OCI-LY3 (cell line): Measurements from ENCODE around the gene KLHL25.

Experiments
- H2AFZ ChIP-seq: fragments of 200-600, 300-600 bp; shearing (Covaris generic); 2 replicates; pipeline ENCODE4 v1.6.0; 2014; ENCODE audit warnings: antibody characterized with exemption, low read depth, low read length
- H3K27ac ChIP-seq: fragments of 200-600, 300-600 bp; sonication (generic); 2 replicates; pipeline ENCODE4 v1.5.1; 2014; ENCODE audit warnings: mild to moderate bottlenecking, low read length, moderate library complexity, mixed read lengths
- H3K27me3 ChIP-seq: fragments of 200-600, 300-600 bp; sonication (generic); 2 replicates; pipeline ENCODE4 v1.6.1; 2014; ENCODE audit warnings: low read depth, low read length, mixed read lengths
- H3K36me3 ChIP-seq: fragments of 200-600, 300-600 bp; sonication (generic); replicated peaks from 2 replicates; pipeline ENCODE3; 2014; ENCODE audit warnings: low read depth, low read length, mixed read lengths
- H3K4me1 ChIP-seq: fragments of 300-600, 200-600 bp; sonication (generic); 2 replicates; pipeline ENCODE4 v1.6.1; 2014; ENCODE audit warnings: low read length, mixed read lengths
- H3K4me2 ChIP-seq: fragments of 200-600, 300-600 bp; sonication (generic); 2 replicates; pipeline ENCODE4 v1.6.1; 2014; ENCODE audit warnings: low read length, mixed read lengths
- H3K4me3 ChIP-seq: fragments of 300-600, 200-600 bp; sonication (generic); 2 replicates; pipeline ENCODE4 v1.5.1; 2014; ENCODE audit warnings: antibody characterized with exemption, mild to moderate bottlenecking, low read length, moderate library complexity
- H3K79me2 ChIP-seq: fragments of 300-600, 200-600 bp; shearing (Covaris generic); 2 replicates; pipeline ENCODE4 v1.6.1; 2014; ENCODE audit warnings: mild to moderate bottlenecking, low read length, mixed read lengths
- H3K9ac ChIP-seq: fragments of 300-600, 200-600 bp; shearing (Covaris generic); 2 replicates; pipeline ENCODE4 v1.6.0; 2014; ENCODE audit warnings: mild to moderate bottlenecking, low read length, moderate library complexity
- H3K9me3 ChIP-seq: fragments of 200-600, 300-600 bp; shearing (Covaris generic); 2 replicates; pipeline ENCODE4 v1.6.1; 2014; ENCODE audit warnings: low read length, mixed read lengths; ENCODE audit not compliant: insufficient read depth
- H4K20me1 ChIP-seq: fragments of 200-600, 300-600 bp; sonication (generic); 2 replicates; pipeline ENCODE4 v1.6.1; 2016; ENCODE audit warnings: low read length, mixed read lengths; ENCODE audit not compliant: insufficient read depth
- EZH2phosphoT487 ChIP-seq: fragments of 200-600 bp; shearing (Covaris generic); IDR thresholded peaks from 2 replicates; pipeline ENCODE4 v1.6.1; 2018; ENCODE audit warnings: antibody characterized with exemption, mixed run types, low read depth
- TF ChIP-seq, protein P1 (sequence below): fragments of 200-600, 300-600 bp; sonication (generic); IDR thresholded peaks from 2 replicates; pipeline ENCODE4 v1.5.1; 2014; ENCODE audit warnings: antibody characterized with exemption, low read length, low read depth

The KLHL25 gene

DNA sequence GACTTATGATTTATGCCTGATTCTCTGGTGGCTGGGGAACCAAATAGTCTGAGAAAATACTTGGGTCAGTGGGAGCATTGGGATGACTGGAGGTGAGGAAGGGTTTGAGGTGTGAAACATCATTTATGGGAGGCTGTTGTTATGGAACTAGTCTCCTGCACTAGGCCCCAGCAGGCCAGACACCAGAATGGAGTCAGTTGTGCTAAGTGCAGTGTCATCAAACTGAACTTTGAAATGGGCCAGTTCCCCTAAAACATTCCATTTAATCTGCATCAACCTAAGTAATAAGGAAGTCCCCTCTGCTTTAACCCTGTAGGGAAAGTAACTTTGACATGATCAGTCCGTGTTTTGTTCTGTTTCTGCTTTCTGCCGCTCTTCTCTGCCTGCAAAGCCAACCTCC lies 44.9 kb upstream of the KLHL25 start:
- peak overlapping the region; percentile 39; the same call in 1 of the 2 replicates for H2AFZ ChIP-seq
- H3K79me2 ChIP-seq: no peaks in the 10 kb centered on the region
- no peak overlapping the region for H3K9ac ChIP-seq
- H4K20me1 ChIP-seq: no peaks in the 10 kb centered on the region
- H3K36me3 ChIP-seq: no peaks in the 10 kb centered on the region
- peak overlapping the region; percentile 90 for H3K4me2 ChIP-seq
- no peaks in the 10 kb centered on the region for H3K9me3 ChIP-seq
- no peak for TF ChIP-seq EZH2phosphoT487
- TF ChIP-seq, protein P1, sequence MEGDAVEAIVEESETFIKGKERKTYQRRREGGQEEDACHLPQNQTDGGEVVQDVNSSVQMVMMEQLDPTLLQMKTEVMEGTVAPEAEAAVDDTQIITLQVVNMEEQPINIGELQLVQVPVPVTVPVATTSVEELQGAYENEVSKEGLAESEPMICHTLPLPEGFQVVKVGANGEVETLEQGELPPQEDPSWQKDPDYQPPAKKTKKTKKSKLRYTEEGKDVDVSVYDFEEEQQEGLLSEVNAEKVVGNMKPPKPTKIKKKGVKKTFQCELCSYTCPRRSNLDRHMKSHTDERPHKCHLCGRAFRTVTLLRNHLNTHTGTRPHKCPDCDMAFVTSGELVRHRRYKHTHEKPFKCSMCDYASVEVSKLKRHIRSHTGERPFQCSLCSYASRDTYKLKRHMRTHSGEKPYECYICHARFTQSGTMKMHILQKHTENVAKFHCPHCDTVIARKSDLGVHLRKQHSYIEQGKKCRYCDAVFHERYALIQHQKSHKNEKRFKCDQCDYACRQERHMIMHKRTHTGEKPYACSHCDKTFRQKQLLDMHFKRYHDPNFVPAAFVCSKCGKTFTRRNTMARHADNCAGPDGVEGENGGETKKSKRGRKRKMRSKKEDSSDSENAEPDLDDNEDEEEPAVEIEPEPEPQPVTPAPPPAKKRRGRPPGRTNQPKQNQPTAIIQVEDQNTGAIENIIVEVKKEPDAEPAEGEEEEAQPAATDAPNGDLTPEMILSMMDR: no peak
- no peak overlapping the region for H3K27ac ChIP-seq
- H3K27me3 ChIP-seq: peaks cover 6% of the 10 kb centered on the region
- no peak overlapping the region; the same call in 1 of the 2 replicates for H3K4me3 ChIP-seq
- H3K4me1 ChIP-seq: peaks cover 15% of the 10 kb centered on the region

DNA sequence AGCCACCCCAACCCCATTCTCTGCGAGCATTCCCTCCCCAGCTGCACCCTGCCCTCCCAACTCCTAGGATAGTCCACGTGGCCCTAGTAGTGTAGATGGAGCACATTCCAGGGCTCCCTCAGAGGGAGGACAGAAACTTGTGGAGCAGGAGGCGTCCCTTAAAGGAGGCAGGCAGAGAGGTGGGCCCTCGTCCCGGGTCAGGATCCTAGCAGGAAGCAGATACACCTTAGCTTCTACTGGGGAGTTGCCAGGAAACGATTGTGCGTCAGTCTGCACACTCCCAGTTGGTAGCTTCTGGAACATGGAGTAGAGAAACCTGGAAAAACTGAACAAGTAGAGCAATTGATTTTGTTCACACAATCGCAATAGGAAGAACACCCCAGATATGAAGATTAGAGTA lies 43.9 kb upstream of the KLHL25 start:
- Histone ChIP-seq H3K4me2 (no peak overlapping the region), H4K20me1 (no peaks in the 10 kb centered on the region), H3K27me3 (peaks cover 4% of the 10 kb centered on the region; the same call in 1 of the 2 replicates), H2AFZ (no peak overlapping the region), H3K4me3 (no peak overlapping the region), H3K27ac (no peak overlapping the region), H3K9me3 (no peaks in the 10 kb centered on the region), H3K4me1 (peaks cover 15% of the 10 kb centered on the region), H3K9ac (no peak overlapping the region), H3K36me3 (no peaks in the 10 kb centered on the region), H3K79me2 (no peaks in the 10 kb centered on the region)
- no peak for TF ChIP-seq EZH2phosphoT487
- TF ChIP-seq, protein P1: no peak

DNA sequence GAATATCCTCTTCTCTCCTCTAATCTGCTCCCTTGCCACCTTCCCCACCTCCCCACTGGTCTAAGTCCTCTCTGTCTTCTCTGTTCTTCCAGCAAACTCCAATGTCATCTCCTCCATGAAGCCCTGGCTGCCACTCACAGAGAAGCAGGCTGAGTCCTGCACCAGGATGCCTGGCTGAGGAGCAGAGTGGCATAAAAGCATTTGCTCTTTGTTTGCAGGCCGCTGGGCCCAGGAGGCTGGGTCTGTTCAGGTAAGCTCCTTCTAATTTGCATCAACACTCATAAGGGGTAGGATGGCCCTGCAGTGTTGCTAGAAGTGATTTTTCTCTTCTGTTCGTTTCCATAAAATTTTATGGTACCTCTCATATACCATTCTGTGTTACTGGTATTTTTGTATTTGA lies 43.2 kb upstream of the KLHL25 start:
- no peak for TF ChIP-seq EZH2phosphoT487
- TF ChIP-seq, protein P1: no peak
- Histone ChIP-seq H2AFZ (no peak overlapping the region), H3K79me2 (no peaks in the 10 kb centered on the region), H3K4me3 (no peak overlapping the region), H3K9ac (no peak overlapping the region), H3K27ac (no peak overlapping the region), H3K9me3 (no peaks in the 10 kb centered on the region), H3K4me2 (no peak overlapping the region), H3K36me3 (no peaks in the 10 kb centered on the region), H3K27me3 (peaks cover under 1% of the 10 kb centered on the region; the same call in 1 of the 2 replicates), H4K20me1 (no peaks in the 10 kb centered on the region), H3K4me1 (peaks cover 15% of the 10 kb centered on the region)

DNA sequence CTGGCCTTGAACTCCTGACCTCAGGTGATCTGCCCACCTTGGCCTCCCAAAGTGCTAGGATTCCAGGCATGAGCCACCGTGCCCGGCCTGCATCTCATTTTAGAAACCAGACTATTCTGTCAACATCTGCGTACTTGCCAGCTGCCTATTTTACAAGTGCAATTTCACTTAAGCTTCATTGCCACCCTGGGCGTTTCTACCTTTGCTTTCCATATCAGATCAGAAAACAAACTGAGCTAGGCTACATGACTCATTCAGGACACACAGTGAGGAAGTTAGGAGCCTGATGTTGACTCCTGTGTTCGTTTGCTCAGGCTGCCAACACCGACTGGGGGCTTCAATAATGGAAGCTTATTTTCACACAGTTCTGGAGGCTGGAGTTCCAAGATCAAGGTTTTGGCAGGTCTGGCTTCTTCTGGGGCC lies 42.3 kb upstream of the KLHL25 start:
- TF ChIP-seq EZH2phosphoT487: no peak
- TF ChIP-seq, protein P1: no peak

More for the DNA sequence above, 42.3 kb upstream of the KLHL25 start:
- Histone ChIP-seq H3K36me3 (no peaks in the 10 kb centered on the region), H3K9ac (no peak overlapping the region), H3K4me2 (peak overlapping the region; percentile 41), H3K9me3 (no peaks in the 10 kb centered on the region), H3K27me3 (peaks cover 6% of the 10 kb centered on the region), H3K4me1 (peaks cover 15% of the 10 kb centered on the region), H3K27ac (no peak overlapping the region), H2AFZ (peak overlapping the region; percentile 51), H4K20me1 (no peaks in the 10 kb centered on the region), H3K4me3 (no peak overlapping the region), H3K79me2 (no peaks in the 10 kb centered on the region)
